Breast epithelium (tissue), 3 donors: ENCODE data around the gene MARCHF9.

Experiments
- CTCF ChIP-seq, 3 donors: fragments of 450-650 bp; IDR thresholded peaks; one replicate each; pipeline ENCODE4 v1.5.1; 2016 to 2017; ENCODE audit warnings: antibody characterized with exemption in 3 of 3, mild to moderate bottlenecking in 3 of 3, moderate library complexity in 3 of 3
- POLR2A ChIP-seq: fragments of 450-650 bp; IDR thresholded peaks from one replicate; pipeline ENCODE4 v1.6.1; 2016; ENCODE audit warnings: antibody characterized with exemption, mild to moderate bottlenecking, moderate library complexity
- POLR2AphosphoS5 ChIP-seq, 3 donors: sonication (generic); formaldehyde crosslinking; IDR thresholded peaks; one replicate each; pipeline ENCODE4 v1.6.1; 2017; ENCODE audit warnings: antibody characterized with exemption in 3 of 3

- no peak for TF ChIP-seq CTCF (IDR thresholded peaks at IDR 0.05)
- no peak for TF ChIP-seq POLR2A
- TF ChIP-seq POLR2AphosphoS5 (IDR thresholded peaks at IDR 0.05): no peak
These were observed 29.0 kb downstream of the MARCHF9 start for GRCh38 chr12:57783861-57784260.
